ENCODE measurements around the gene GGACT. TPM values are rescaled to one million over a fixed set of nuclear protein-coding genes. Genes with fewer than 3 reads are reported as not detected.

Gene GGACT
- polyA plus RNA-seq, 4 donors: 4.1 to 13.1 (median 4.8) TPM

GRCh38 chr13:100534147-100534843 is 54.3 kb downstream of the GGACT start:
- DNase-seq (no peak), FAIRE-seq (no peak)
- peaks cover 0 to 5% of the 10 kb centered on the region in 2 donors for H3K9me3 ChIP-seq (ENCODE audit: control insufficient read depth in 2 of 2, insufficient read depth in 1 of 2, low read depth in 1 of 2, low read length in 1 of 2)
- no peak overlapping the region for H3K27ac ChIP-seq (ENCODE audit: low read depth in 1 of 3, low read length in 2 of 3)
- H3K27me3 ChIP-seq (ENCODE audit: control insufficient read depth in 3 of 3, insufficient read depth in 3 of 3, low read length in 3 of 3): no peaks in the 10 kb centered on the region
- peaks cover 0 to 43% (median 0%) of the 10 kb centered on the region in 3 donors for H3K36me3 ChIP-seq (ENCODE audit: control insufficient read depth in 3 of 3, insufficient read depth in 2 of 3, low read depth in 1 of 3, low read length in 3 of 3)
- H3K4me1 ChIP-seq (ENCODE audit: control insufficient read depth in 3 of 3, insufficient read depth in 2 of 3, low read depth in 1 of 3, low read length in 2 of 3): peaks cover 0 to 2% (median 0%) of the 10 kb centered on the region in 3 donors
- no peak overlapping the region for H3K4me3 ChIP-seq (ENCODE audit: low read depth in 1 of 3, low read length in 3 of 3)
- WGBS, 3 donors: 90 to 96% (median 94%) methylated on average over 13 of the region's 13 CpGs

GRCh38 chr13:100533588-100534041 is 55.0 kb downstream of the GGACT start:
- FAIRE-seq: no peak
- Histone ChIP-seq H3K36me3 (ENCODE audit: control insufficient read depth in 3 of 3, insufficient read depth in 2 of 3, low read depth in 1 of 3, low read length in 3 of 3) (peaks cover 0 to 48% (median 0%) of the 10 kb centered on the region in 3 donors), H3K27me3 (ENCODE audit: control insufficient read depth in 3 of 3, insufficient read depth in 3 of 3, low read length in 3 of 3) (no peaks in the 10 kb centered on the region), H3K27ac (ENCODE audit: low read depth in 1 of 3, low read length in 2 of 3) (no peak overlapping the region), H3K4me1 (ENCODE audit: control insufficient read depth in 3 of 3, insufficient read depth in 2 of 3, low read depth in 1 of 3, low read length in 2 of 3) (peaks cover 0 to 2% (median 0%) of the 10 kb centered on the region in 3 donors), H3K9me3 (ENCODE audit: control insufficient read depth in 2 of 2, insufficient read depth in 1 of 2, low read depth in 1 of 2, low read length in 1 of 2) (peaks cover 0 to 5% of the 10 kb centered on the region in 2 donors), H3K4me3 (ENCODE audit: low read depth in 1 of 3, low read length in 3 of 3) (no peak overlapping the region)
- DNase-seq: no peak
- WGBS, 3 donors: 84 to 93% (median 86%) methylated on average over 19 of the region's 19 CpGs

- H3K36me3 ChIP-seq (ENCODE audit: control insufficient read depth in 3 of 3, insufficient read depth in 2 of 3, low read depth in 1 of 3, low read length in 3 of 3): peaks cover 0 to 51% (median 0%) of the 10 kb centered on the region in 3 donors
- no peak for FAIRE-seq
- H3K27me3 ChIP-seq (ENCODE audit: control insufficient read depth in 3 of 3, insufficient read depth in 3 of 3, low read length in 3 of 3): no peaks in the 10 kb centered on the region
- H3K27ac ChIP-seq (ENCODE audit: low read depth in 1 of 3, low read length in 2 of 3): no peak overlapping the region
- 93 to 97% (median 96%) methylated on average over 14 of the region's 14 CpGs for WGBS, 3 donors
- peaks cover 0 to 2% (median 0%) of the 10 kb centered on the region in 3 donors for H3K4me1 ChIP-seq (ENCODE audit: control insufficient read depth in 3 of 3, insufficient read depth in 2 of 3, low read depth in 1 of 3, low read length in 2 of 3)
- DNase-seq: no peak
- peaks cover 0 to 2% of the 10 kb centered on the region in 2 donors for H3K9me3 ChIP-seq (ENCODE audit: control insufficient read depth in 2 of 2, insufficient read depth in 1 of 2, low read depth in 1 of 2, low read length in 1 of 2)
- H3K4me3 ChIP-seq (ENCODE audit: low read depth in 1 of 3, low read length in 3 of 3): no peak overlapping the region
Measured at GRCh38 chr13:100532836-100533435, 55.7 kb downstream of the GGACT start.

GRCh38 chr13:100532090-100532766 is 56.4 kb downstream of the GGACT start:
- Histone ChIP-seq H3K36me3 (ENCODE audit: control insufficient read depth in 3 of 3, insufficient read depth in 2 of 3, low read depth in 1 of 3, low read length in 3 of 3) (peaks cover 0 to 53% (median 2%) of the 10 kb centered on the region in 3 donors), H3K4me3 (ENCODE audit: low read depth in 1 of 3, low read length in 3 of 3) (no peak overlapping the region), H3K27ac (ENCODE audit: low read depth in 1 of 3, low read length in 2 of 3) (no peak overlapping the region), H3K9me3 (ENCODE audit: control insufficient read depth in 2 of 2, insufficient read depth in 1 of 2, low read depth in 1 of 2, low read length in 1 of 2) (peaks cover 0 to 2% of the 10 kb centered on the region in 2 donors), H3K27me3 (ENCODE audit: control insufficient read depth in 3 of 3, insufficient read depth in 3 of 3, low read length in 3 of 3) (no peaks in the 10 kb centered on the region), H3K4me1 (ENCODE audit: control insufficient read depth in 3 of 3, insufficient read depth in 2 of 3, low read depth in 1 of 3, low read length in 2 of 3) (no peaks in the 10 kb centered on the region)
- DNase-seq: no peak
- no peak for FAIRE-seq
- WGBS, 3 donors: 96 to 97% (median 97%) methylated on average over 56 to 60 of the region's 60 CpGs

- 69 to 88% (median 85%) methylated on average over 11 of the region's 11 CpGs for WGBS, 3 donors
- DNase-seq (no peak), FAIRE-seq (no peak)
- Histone ChIP-seq H3K27me3 (ENCODE audit: control insufficient read depth in 3 of 3, insufficient read depth in 3 of 3, low read length in 3 of 3) (no peaks in the 10 kb centered on the region), H3K27ac (ENCODE audit: low read depth in 1 of 3, low read length in 2 of 3) (no peak overlapping the region), H3K4me3 (ENCODE audit: low read depth in 1 of 3, low read length in 3 of 3) (no peak overlapping the region), H3K36me3 (ENCODE audit: control insufficient read depth in 3 of 3, insufficient read depth in 2 of 3, low read depth in 1 of 3, low read length in 3 of 3) (peaks cover 0 to 65% (median 2%) of the 10 kb centered on the region in 3 donors), H3K9me3 (ENCODE audit: control insufficient read depth in 2 of 2, insufficient read depth in 1 of 2, low read depth in 1 of 2, low read length in 1 of 2) (peaks cover 0 to 2% of the 10 kb centered on the region in 2 donors), H3K4me1 (ENCODE audit: control insufficient read depth in 3 of 3, insufficient read depth in 2 of 3, low read depth in 1 of 3, low read length in 2 of 3) (no peaks in the 10 kb centered on the region)
Measured at GRCh38 chr13:100530671-100531213, 57.8 kb downstream of the GGACT start.

- FAIRE-seq (no peak), DNase-seq (no peak)
- H3K36me3 ChIP-seq (ENCODE audit: control insufficient read depth in 3 of 3, insufficient read depth in 2 of 3, low read depth in 1 of 3, low read length in 3 of 3): peaks cover 0 to 64% (median 2%) of the 10 kb centered on the region in 3 donors
- H3K27ac ChIP-seq (ENCODE audit: low read depth in 1 of 3, low read length in 2 of 3): no peak overlapping the region
- 94 to 97% (median 95%) methylated on average over 15 of the region's 15 CpGs for WGBS, 3 donors
- no peak overlapping the region for H3K4me3 ChIP-seq (ENCODE audit: low read depth in 1 of 3, low read length in 3 of 3)
- peaks cover 0 to 2% of the 10 kb centered on the region in 2 donors for H3K9me3 ChIP-seq (ENCODE audit: control insufficient read depth in 2 of 2, insufficient read depth in 1 of 2, low read depth in 1 of 2, low read length in 1 of 2)
- H3K4me1 ChIP-seq (ENCODE audit: control insufficient read depth in 3 of 3, insufficient read depth in 2 of 3, low read depth in 1 of 3, low read length in 2 of 3): no peaks in the 10 kb centered on the region
- H3K27me3 ChIP-seq (ENCODE audit: control insufficient read depth in 3 of 3, insufficient read depth in 3 of 3, low read length in 3 of 3): no peaks in the 10 kb centered on the region
Measured at GRCh38 chr13:100529666-100530377, 58.8 kb downstream of the GGACT start.

- no peaks in the 10 kb centered on the region for H3K27me3 ChIP-seq (ENCODE audit: control insufficient read depth in 3 of 3, insufficient read depth in 3 of 3, low read length in 3 of 3)
- no peaks in the 10 kb centered on the region for H3K4me1 ChIP-seq (ENCODE audit: control insufficient read depth in 3 of 3, insufficient read depth in 2 of 3, low read depth in 1 of 3, low read length in 2 of 3)
- FAIRE-seq (no peak), DNase-seq (no peak)
- peaks cover 0 to 61% (median 2%) of the 10 kb centered on the region in 3 donors for H3K36me3 ChIP-seq (ENCODE audit: control insufficient read depth in 3 of 3, insufficient read depth in 2 of 3, low read depth in 1 of 3, low read length in 3 of 3)
- H3K9me3 ChIP-seq (ENCODE audit: control insufficient read depth in 2 of 2, insufficient read depth in 1 of 2, low read depth in 1 of 2, low read length in 1 of 2): peaks cover 0 to 2% of the 10 kb centered on the region in 2 donors
- H3K27ac ChIP-seq (ENCODE audit: low read depth in 1 of 3, low read length in 2 of 3): no peak overlapping the region
- WGBS, 3 donors: 93 to 95% (median 94%) methylated on average over 11 of the region's 11 CpGs
- no peak overlapping the region for H3K4me3 ChIP-seq (ENCODE audit: low read depth in 1 of 3, low read length in 3 of 3)
Measured at GRCh38 chr13:100528820-100529219, 59.8 kb downstream of the GGACT start.

- no peaks in the 10 kb centered on the region for H3K4me1 ChIP-seq (ENCODE audit: control insufficient read depth in 3 of 3, insufficient read depth in 2 of 3, low read depth in 1 of 3, low read length in 2 of 3)
- WGBS, 3 donors: 95 to 96% (median 96%) methylated on average over 9 of the region's 9 CpGs
Measured at GRCh38 chr13:100528353-100528752, 60.2 kb downstream of the GGACT start.

More at GRCh38 chr13:100528353-100528752, 60.2 kb downstream of the GGACT start:
- no peaks in the 10 kb centered on the region for H3K27me3 ChIP-seq (ENCODE audit: control insufficient read depth in 3 of 3, insufficient read depth in 3 of 3, low read length in 3 of 3)
- peaks cover 0 to 61% (median 2%) of the 10 kb centered on the region in 3 donors for H3K36me3 ChIP-seq (ENCODE audit: control insufficient read depth in 3 of 3, insufficient read depth in 2 of 3, low read depth in 1 of 3, low read length in 3 of 3)
- no peak for FAIRE-seq
- no peak for DNase-seq
- H3K27ac ChIP-seq (ENCODE audit: low read depth in 1 of 3, low read length in 2 of 3): no peak overlapping the region
- H3K9me3 ChIP-seq (ENCODE audit: control insufficient read depth in 2 of 2, insufficient read depth in 1 of 2, low read depth in 1 of 2, low read length in 1 of 2): peaks cover 0 to 2% of the 10 kb centered on the region in 2 donors
- H3K4me3 ChIP-seq (ENCODE audit: low read depth in 1 of 3, low read length in 3 of 3): no peak overlapping the region
